Colonic mucosa (tissue), 4 donors: ENCODE results near the gene PACS1. TPM values are rescaled to one million over a fixed set of nuclear protein-coding genes. Genes with fewer than 3 reads are reported as not detected.

Experiments used
- DNase-seq: peaks from one replicate; pipeline ENCODE4 v3.0.0-alpha.2; 2020
- H3K27ac ChIP-seq: fragments of 200-600 bp; one replicate; pipeline ENCODE4 v1.8.0; 2021
- H3K27me3 ChIP-seq: fragments of 200-600 bp; one replicate; pipeline ENCODE4 v1.8.0; 2021
- H3K36me3 ChIP-seq: fragments of 200-600 bp; one replicate; pipeline ENCODE4 v1.8.0; 2021
- H3K4me1 ChIP-seq: fragments of 200-600 bp; one replicate; pipeline ENCODE4 v1.8.0; 2021; ENCODE audit warnings: mild to moderate bottlenecking
- H3K4me3 ChIP-seq: fragments of 200-600 bp; one replicate; pipeline ENCODE4 v1.8.0; 2021
- H3K9ac ChIP-seq, 2 donors: one replicate each; pipeline ENCODE4 v1.7.0; 2013; ENCODE audit warnings: control low read depth in 2 of 2, low read depth in 2 of 2, low read length in 2 of 2
- H3K9me3 ChIP-seq: fragments of 200-600 bp; one replicate; pipeline ENCODE4 v1.8.0; 2021
- intact Hi-C: fragments of 100-400 bp; cut with DNase I; formaldehyde crosslinking; loops from one replicate; pipeline ENCODE4 v1.14.1; 2022
- total RNA-seq, 2 donors: library from RNA; stranded (reverse); fragmentation: NEBNext Ultra II Directional in 1 of 2; extraction: Animal tissue kit (Norgen Biotek cat#: 25700) in 1 of 2; gene quantifications; one replicate each; pipeline ENCODE4 v1.2.1, GENCODE V29; 2021
- TF ChIP-seq, protein P1 (sequence below): fragments of 200-600 bp; IDR thresholded peaks from one replicate; pipeline ENCODE4 v1.8.0; 2022; ENCODE audit warnings: antibody characterized with exemption, mild to moderate bottlenecking
- donor health status: healthy.
- donor health status: DM: no; HTN: no; CAD: no.
- donor health status: DM: no; HTN: no; CAD: no.

The PACS1 gene
- total RNA-seq, 2 donors from 2014 or later = 10.1 to 20.9 TPM

DNA sequence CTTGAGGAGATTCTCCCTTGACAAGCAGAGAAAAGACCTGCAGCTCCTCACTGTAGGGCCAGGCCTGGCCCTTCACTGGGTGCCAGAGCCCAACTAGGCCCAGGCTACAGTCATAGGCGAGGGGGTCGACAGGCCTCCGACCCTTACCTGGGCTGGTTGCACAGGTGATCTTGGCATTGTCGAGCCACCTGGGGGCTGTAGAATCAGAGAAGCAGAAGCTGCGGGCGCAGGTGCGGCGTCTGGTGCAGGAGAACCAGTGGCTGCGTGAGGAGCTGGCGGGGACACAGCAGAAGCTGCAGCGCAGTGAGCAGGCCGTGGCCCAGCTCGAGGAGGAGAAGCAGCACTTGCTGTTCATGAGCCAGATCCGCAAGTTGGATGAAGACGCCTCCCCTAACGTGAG, 191.5 kb downstream of the PACS1 start:
- DNase-seq = no peak
- Histone ChIP-seq H3K27me3 (no peaks in the 10 kb centered on the region), H3K4me3 (no peak overlapping the region), H3K9me3 (no peaks in the 10 kb centered on the region), H3K4me1 (peaks cover 9% of the 10 kb centered on the region), H3K27ac (no peak overlapping the region), H3K36me3 (no peaks in the 10 kb centered on the region), H3K9ac (no peak overlapping the region)
- intact Hi-C loops = no loop called here
- TF ChIP-seq, protein P1, sequence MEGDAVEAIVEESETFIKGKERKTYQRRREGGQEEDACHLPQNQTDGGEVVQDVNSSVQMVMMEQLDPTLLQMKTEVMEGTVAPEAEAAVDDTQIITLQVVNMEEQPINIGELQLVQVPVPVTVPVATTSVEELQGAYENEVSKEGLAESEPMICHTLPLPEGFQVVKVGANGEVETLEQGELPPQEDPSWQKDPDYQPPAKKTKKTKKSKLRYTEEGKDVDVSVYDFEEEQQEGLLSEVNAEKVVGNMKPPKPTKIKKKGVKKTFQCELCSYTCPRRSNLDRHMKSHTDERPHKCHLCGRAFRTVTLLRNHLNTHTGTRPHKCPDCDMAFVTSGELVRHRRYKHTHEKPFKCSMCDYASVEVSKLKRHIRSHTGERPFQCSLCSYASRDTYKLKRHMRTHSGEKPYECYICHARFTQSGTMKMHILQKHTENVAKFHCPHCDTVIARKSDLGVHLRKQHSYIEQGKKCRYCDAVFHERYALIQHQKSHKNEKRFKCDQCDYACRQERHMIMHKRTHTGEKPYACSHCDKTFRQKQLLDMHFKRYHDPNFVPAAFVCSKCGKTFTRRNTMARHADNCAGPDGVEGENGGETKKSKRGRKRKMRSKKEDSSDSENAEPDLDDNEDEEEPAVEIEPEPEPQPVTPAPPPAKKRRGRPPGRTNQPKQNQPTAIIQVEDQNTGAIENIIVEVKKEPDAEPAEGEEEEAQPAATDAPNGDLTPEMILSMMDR = no peak

DNA sequence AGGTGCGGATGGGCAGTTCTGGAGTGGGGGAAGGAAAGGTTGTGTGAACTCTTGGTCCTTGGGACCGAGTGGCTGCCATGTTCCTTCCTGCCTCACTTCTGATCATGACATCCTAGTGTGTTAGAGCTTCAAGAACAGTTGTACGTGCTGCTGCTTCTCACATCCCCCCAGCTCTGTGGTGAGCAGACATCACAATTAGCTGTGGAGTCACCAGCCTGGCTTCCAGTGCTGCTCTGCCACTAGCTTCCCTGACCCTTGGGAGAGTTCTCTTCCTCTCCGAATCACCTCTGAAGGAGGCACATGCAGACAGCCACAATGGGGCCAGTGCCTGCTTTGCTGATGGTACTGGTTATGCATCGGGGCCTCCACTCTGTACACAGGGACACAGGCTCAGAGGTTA, 192.1 kb downstream of the PACS1 start:
- Histone ChIP-seq H3K4me1 (peaks cover 15% of the 10 kb centered on the region), H3K4me3 (no peak overlapping the region), H3K36me3 (no peaks in the 10 kb centered on the region), H3K9ac (no peak overlapping the region), H3K27ac (no peak overlapping the region), H3K27me3 (no peaks in the 10 kb centered on the region), H3K9me3 (no peaks in the 10 kb centered on the region)
- intact Hi-C loops = no loop called here
- no peak for DNase-seq
- TF ChIP-seq, protein P1 = no peak

DNA sequence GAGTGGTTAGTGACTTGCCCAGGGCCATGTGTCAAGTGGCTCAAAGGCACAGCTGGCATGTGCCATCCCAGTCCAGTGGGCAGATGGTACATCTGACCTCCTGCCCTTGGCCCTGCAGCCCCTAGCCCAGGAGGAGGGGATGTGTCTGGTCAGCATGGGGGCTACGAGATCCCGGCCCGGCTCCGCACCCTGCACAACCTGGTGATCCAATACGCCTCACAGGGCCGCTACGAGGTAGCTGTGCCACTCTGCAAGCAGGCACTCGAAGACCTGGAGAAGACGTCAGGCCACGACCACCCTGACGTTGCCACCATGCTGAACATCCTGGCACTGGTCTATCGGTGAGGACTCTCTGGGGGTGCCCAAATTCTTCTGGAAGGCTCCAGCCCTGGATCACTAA, 192.6 kb downstream of the PACS1 start:
- Histone ChIP-seq H3K36me3 (no peaks in the 10 kb centered on the region), H3K27ac (no peak overlapping the region), H3K27me3 (no peaks in the 10 kb centered on the region), H3K9me3 (no peaks in the 10 kb centered on the region), H3K4me1 (peaks cover 15% of the 10 kb centered on the region), H3K9ac (no peak overlapping the region), H3K4me3 (no peak overlapping the region)
- no peak for DNase-seq
- TF ChIP-seq, protein P1 = no peak
- intact Hi-C loops = no loop called here

DNA sequence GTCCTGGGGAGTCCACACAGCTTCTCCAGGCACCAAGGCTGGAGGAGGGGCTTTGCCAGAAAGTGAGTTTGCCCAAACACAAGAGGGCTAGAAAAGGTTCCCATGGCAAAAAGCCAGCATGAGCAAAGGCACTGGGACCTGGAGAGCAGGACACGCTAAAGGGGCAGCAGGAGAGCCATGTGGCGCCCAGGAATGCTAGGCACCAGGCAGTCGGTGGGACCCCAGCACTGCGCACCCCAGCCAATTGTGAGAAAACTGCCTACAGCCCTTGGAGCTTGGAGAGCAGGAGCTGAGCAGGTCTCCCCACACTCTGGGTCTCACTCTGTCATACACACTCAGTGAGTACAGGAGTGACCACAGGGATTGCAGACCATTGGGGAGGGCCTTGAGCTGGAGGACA, 193.2 kb downstream of the PACS1 start:
- no peak for DNase-seq
- no peak overlapping the region for H3K9ac ChIP-seq
- intact Hi-C loops = no loop called here
- H3K4me1 ChIP-seq = peaks cover 15% of the 10 kb centered on the region
- no peaks in the 10 kb centered on the region for H3K36me3 ChIP-seq
- TF ChIP-seq, protein P1 = no peak
- no peak overlapping the region for H3K27ac ChIP-seq
- H3K9me3 ChIP-seq = no peaks in the 10 kb centered on the region
- H3K27me3 ChIP-seq = no peaks in the 10 kb centered on the region
- no peak overlapping the region for H3K4me3 ChIP-seq

DNA sequence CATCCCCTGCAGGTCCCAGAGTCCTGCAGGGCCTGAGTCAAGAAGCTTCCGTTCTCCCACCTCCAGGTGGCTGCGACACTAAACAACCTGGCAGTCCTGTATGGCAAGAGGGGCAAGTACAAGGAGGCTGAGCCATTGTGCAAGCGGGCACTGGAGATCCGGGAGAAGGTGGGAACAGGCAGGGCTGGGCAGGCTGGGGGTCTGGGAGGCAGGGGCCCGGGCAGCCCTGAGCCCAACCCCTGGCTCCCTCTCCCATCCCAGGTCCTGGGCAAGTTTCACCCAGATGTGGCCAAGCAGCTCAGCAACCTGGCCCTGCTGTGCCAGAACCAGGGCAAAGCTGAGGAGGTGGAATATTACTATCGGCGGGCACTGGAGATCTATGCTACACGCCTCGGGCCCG, 193.7 kb downstream of the PACS1 start:
- no peaks in the 10 kb centered on the region for H3K9me3 ChIP-seq
- intact Hi-C loops = no loop called here
- no peaks in the 10 kb centered on the region for H3K36me3 ChIP-seq
- DNase-seq = no peak
- no peaks in the 10 kb centered on the region for H3K27me3 ChIP-seq
- TF ChIP-seq, protein P1 = no peak
- H3K9ac ChIP-seq = no peak overlapping the region
- H3K27ac ChIP-seq = no peak overlapping the region
- H3K4me3 ChIP-seq = no peak overlapping the region
- H3K4me1 ChIP-seq = peaks cover 10% of the 10 kb centered on the region

DNA sequence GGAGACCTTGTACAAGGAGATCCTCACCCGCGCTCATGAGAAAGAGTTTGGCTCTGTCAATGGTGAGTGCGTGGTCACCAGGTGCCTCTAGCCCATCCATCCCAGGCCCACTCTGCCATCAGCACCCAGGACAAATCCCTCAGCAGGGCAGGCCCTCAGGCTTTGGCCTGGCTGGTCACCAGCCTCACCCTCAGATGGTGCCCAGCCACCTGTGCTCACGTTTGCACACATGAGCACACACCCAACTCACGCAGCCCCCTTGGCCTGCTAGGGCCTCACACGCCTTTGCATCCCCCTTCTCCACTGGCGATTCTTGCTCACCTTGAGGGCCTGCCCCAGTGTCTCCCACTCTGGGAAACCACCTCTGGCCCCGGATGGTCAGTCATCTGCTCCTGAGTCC, 194.3 kb downstream of the PACS1 start:
- TF ChIP-seq, protein P1 = no peak
- Histone ChIP-seq H3K27me3 (no peaks in the 10 kb centered on the region), H3K9ac (no peak overlapping the region), H3K4me1 (peaks cover 10% of the 10 kb centered on the region), H3K4me3 (no peak overlapping the region), H3K9me3 (no peaks in the 10 kb centered on the region), H3K27ac (no peak overlapping the region), H3K36me3 (no peaks in the 10 kb centered on the region)
- intact Hi-C loops = no loop called here
- no peak for DNase-seq
